Retinal pigment epithelial cell (primary cell): ENCODE results near the gene GNAT3.

Experiments
- DNase-seq: peaks from one replicate; pipeline ENCODE4 v3.0.0-alpha.2; 2010; ENCODE audit warnings: low read depth
- H3K4me3 ChIP-seq: 2 replicates; pipeline ENCODE4 v1.5.1; 2011; ENCODE audit warnings: mild to moderate bottlenecking, low read length, control low read depth, moderate library complexity
- CTCF ChIP-seq: conservative IDR thresholded peaks from 2 replicates; pipeline ENCODE4 v1.5.1; 2011; ENCODE audit warnings: low read depth, low read length, control low read depth, inconsistent platforms

GNAT3 gene

GRCh38 chr7:80493121-80493849 is 18.6 kb downstream of the GNAT3 start:
- H3K4me3 ChIP-seq = no peak overlapping the region
- no peak for TF ChIP-seq CTCF
- no peak for DNase-seq

GRCh38 chr7:80491462-80491861 is 20.4 kb downstream of the GNAT3 start:
- no peak for DNase-seq
- H3K4me3 ChIP-seq = no peak overlapping the region
- no peak for TF ChIP-seq CTCF

GRCh38 chr7:80488851-80489370 is 23.0 kb downstream of the GNAT3 start:
- no peak for DNase-seq
- no peak for TF ChIP-seq CTCF
- no peak overlapping the region for H3K4me3 ChIP-seq

- H3K4me3 ChIP-seq = no peak overlapping the region
- DNase-seq = no peak
- no peak for TF ChIP-seq CTCF
Observed at GRCh38 chr7:80488406-80488805, 23.5 kb downstream of the GNAT3 start.

GRCh38 chr7:80485721-80486120 is 26.1 kb downstream of the GNAT3 start:
- DNase-seq = no peak
- no peak for TF ChIP-seq CTCF
- no peak overlapping the region for H3K4me3 ChIP-seq

- no peak for TF ChIP-seq CTCF
- no peak overlapping the region for H3K4me3 ChIP-seq
- no peak for DNase-seq
Observed at GRCh38 chr7:80482950-80483349, 28.9 kb downstream of the GNAT3 start.
